ELF-1 (cell line): Measurements from ENCODE around the gene MAGEB6B.
"Not testable (repeated sequence)": the region's sequence is repeated elsewhere in the genome, so short reads cannot be mapped to it uniquely, and the experiment has no call there.

ENCODE experiments used
- DNase-seq: peaks from one replicate; pipeline ENCODE4 v3.0.0-alpha.2; 2016; ENCODE audit warnings: low read depth, low spot score

Gene MAGEB6B, protein sequence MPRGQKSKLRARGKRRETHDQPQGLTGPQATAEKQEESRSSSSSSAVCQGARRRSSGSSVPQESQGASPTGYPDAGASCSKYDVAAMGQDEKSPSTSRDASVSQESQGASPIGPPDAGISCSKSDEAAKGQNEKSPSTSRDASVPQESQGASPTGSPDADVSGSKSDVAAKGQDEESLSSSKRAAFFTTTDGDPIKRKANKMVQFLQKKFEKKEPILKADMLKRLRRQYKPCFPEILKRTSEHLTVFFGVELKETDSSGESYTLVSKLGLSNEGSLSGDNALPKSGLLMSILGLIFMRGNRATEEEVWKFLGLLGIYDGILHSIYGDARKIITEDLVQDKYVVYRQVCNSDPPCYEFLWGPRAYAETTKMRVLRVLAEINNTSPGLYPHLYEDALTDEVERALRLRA

DNA sequence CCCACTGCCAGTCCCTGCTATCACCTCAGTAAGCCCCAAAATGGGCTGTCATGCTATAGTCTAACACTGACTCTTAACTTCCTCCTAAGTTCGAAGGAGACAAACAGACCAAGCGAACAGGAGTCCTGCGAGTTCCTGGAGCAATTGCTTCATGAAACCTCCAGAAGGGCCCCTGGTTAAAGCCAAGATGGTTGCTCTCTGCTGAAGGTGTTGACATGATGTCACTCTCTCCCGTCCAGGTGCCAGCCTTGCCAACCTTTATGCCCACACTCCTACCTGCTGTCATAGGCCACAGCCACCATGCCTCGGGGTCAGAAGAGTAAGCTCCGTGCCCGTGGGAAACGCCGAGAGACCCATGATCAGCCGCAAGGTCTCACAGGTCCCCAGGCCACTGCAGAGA is at the start of gene MAGEB6B:
Gene MAGEB6B (plus strand): TSS at position 301 of the 400 bp plus-strand sequence. CDS start 0 bp downstream, at position 301.
- DNase-seq, result no peak

DNA sequence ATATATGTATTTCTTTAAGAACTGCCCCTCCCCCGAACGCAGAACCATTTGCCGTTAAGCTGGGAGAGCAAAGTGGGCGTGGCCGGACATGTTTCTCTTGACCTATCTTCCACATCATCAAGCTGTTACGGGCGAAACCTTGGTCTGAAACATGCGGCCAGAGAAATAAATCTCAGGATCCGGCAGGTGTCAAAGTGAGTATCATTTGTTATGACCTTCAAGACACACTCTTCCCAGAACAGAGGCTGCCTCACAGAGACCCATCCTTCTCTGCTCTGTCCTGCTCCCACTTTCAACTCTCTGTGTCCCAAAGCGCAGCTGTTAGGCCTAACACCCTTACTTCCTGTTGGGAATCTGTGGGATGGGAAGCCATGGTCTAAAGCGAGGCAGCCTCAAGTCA is 22.1 kb upstream of the MAGEB6B start, which contains the start of gene MAGEB18:
Gene MAGEB18 (plus strand): TSS at position 70 of the 400 bp plus-strand sequence. CDS start 643 bp downstream, outside the sequence.
- DNase-seq, result no peak

DNA sequence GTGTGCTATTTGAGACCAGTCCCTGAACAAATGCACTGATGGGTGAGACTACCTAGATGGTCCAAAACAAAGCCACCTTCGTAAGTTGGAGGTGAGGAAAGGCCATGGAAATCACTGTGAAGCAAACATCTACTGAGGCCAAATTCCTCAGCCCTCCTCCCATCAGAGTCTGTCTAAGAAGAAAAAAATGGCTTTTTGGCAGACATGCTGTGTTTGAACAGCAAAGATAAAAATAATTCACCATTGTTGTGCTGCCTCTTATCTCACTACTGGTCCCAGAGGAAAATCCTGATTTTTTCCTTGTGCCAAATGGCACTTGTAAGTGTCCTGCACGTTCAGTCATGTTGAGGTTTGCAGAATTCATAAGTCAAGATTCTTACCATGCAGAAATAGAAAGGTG is 14.4 kb upstream of the MAGEB6B start:
- no peak for DNase-seq

DNA sequence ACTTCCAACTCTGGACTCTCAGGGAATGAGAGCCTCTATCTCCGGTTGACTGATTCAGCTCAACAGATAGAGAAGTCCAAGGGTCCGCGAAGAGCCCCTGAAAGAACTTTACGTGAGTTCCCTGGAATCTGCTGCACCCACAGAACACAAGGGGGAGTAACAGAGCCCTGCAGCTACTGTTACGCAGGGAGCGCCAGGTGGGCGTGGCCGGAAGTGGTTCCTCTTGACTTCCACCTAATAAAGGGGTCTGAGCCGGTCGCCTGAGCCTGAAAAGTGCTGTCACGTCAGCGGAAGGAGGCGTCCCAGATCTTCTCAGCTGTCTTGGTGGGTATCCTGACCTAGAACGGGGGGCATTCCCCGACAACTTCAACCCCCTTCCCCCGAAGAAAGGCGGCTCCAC is 31.8 kb downstream of the MAGEB6B start, which contains the start of gene MAGEB6:
Gene MAGEB6 (plus strand): TSS at position 237 of the 400 bp plus-strand sequence. CDS start 1,407 bp downstream, outside the sequence.
- DNase-seq, result no peak

DNA sequence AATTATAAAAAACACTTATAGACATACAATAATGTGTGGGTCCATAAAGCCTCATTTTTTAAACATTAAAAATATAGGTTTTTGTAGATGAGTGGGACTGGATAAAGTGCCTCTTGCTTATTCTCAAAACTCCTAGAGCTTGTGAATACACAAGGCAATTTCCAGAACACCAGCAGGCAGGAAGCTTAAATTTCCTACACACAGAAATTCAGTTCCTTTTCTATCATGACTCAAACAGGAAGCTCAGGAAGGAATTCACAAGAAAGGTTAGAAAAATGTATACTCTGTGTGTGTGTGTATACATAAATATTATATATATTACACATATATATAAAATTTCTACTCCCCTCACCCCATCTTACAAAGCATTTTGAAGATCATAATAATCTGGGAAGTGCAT is 43.2 kb downstream of the MAGEB6B start:
- no peak for DNase-seq

DNA sequence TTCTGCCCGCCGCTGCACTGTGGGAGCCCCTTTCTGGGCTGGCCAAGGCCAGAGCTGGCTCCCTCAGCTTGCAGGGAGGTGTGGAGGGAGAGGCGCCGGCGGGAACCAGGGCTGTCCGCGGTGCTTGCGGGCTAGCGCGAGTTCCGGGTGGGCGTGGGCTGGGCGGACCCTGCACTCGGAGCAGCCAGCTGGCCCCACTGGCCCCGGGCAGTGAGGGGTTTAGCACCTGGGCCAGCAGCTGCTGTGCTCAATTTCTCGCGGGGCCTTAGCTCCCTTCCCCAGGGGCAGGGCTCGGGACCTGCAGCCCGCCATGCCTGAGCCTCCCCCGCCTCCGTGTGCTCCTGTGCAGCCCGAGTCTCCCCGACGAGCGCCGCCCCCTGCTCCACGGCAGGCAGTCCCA is 44.3 kb downstream of the MAGEB6B start:
- DNase-seq, result not testable (repeated sequence)

DNA sequence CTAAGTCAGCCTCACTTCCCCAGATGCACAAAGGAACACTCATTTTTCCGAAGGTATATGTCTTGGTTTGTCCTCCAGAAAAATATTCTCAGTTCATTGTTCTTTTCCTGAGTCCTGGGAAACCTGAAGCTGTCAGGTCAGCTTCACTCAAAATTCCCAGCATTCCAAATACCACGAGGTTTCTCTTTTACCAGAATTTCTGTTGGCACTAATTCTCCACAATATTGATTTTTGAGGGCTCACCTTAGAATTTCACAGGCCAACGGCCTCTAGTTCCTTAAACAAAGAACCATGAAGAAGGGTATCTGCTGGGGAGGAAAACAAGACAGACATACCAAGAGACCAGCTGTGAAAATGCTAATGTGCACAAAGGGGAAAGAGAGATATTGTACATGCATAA is 47.6 kb downstream of the MAGEB6B start:
- DNase-seq, result no peak
